Activated naive CD8-positive, alpha-beta T cell treated with anti-CD3 and anti-CD28 coated beads for 36 hours (primary cell): ENCODE results near the gene ZFP57. TPM values are rescaled to one million over a fixed set of nuclear protein-coding genes. Genes with fewer than 3 reads are reported as not detected.
A peak's percentile ranks its signal among the peaks of the same experiment; 100 is the strongest.

Experiments
- DNase-seq: peaks from one replicate; pipeline ENCODE4 v3.0.0; 2021
- H3K27ac Mint-ChIP-seq: one replicate; pipeline ENCODE4 v1.8.0; 2022; ENCODE audit warnings: mild to moderate bottlenecking, moderate library complexity, mixed read lengths
- H3K27me3 Mint-ChIP-seq: one replicate; pipeline ENCODE4 v1.8.0; 2022; ENCODE audit warnings: mild to moderate bottlenecking, mixed read lengths
- H3K36me3 Mint-ChIP-seq: one replicate; pipeline ENCODE4 v1.8.0; 2021; ENCODE audit warnings: mild to moderate bottlenecking, mixed read lengths
- H3K4me1 Mint-ChIP-seq: one replicate; pipeline ENCODE4 v1.8.0; 2021; ENCODE audit warnings: mixed read lengths
- H3K4me3 Mint-ChIP-seq: one replicate; pipeline ENCODE4 v1.8.0; 2022; ENCODE audit warnings: mild to moderate bottlenecking, moderate library complexity, mixed read lengths
- H3K9me3 Mint-ChIP-seq: one replicate; pipeline ENCODE4 v1.8.0; 2022; ENCODE audit warnings: mixed read lengths
- total RNA-seq, 2 experiments: library from RNA; stranded (reverse); gene quantifications; one replicate each; pipeline ENCODE4 v1.2.3, GENCODE V29; 2021

ZFP57 gene
- 10 to 100 TPM; 10.6 to 11.5 TPM for total RNA-seq

DNA sequence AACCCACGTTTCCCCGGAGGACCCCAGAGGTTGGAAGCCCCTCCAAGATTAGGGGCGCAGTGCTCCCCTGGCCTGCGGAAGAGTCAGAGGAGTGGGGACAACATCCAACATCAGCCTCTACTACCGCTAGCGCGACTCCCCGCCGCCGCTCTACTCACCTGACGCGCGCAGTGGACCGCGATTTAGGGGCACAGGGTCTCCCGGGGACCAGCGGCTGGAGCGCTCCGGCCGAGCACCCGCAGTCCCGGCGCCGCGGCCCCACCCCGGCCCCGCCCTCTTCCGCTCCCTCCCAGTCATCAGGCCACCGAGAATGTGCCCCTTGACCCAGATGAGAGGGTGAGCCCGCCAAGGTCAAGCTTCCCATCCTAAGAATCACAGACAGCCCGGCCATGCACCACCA is at the start of gene ZFP57:
ZFP57 (minus strand) TSS at position 249 of the 400 bp plus-strand sequence. CDS start 4,149 bp downstream, outside the sequence.
- H3K4me3 Mint-ChIP-seq: peak within 1 kb of the TSS; percentile 86
- H3K27me3 Mint-ChIP-seq: peaks cover 10% of the 10 kb centered on the region
- H3K27ac Mint-ChIP-seq: peak within 1 kb of the TSS; percentile 82
- peak; percentile 24 for DNase-seq
- H3K36me3 Mint-ChIP-seq: peaks cover 5% of the 10 kb centered on the region
- peaks cover 29% of the 10 kb centered on the region for H3K4me1 Mint-ChIP-seq
- H3K9me3 Mint-ChIP-seq: peaks cover 2% of the 10 kb centered on the region

DNA sequence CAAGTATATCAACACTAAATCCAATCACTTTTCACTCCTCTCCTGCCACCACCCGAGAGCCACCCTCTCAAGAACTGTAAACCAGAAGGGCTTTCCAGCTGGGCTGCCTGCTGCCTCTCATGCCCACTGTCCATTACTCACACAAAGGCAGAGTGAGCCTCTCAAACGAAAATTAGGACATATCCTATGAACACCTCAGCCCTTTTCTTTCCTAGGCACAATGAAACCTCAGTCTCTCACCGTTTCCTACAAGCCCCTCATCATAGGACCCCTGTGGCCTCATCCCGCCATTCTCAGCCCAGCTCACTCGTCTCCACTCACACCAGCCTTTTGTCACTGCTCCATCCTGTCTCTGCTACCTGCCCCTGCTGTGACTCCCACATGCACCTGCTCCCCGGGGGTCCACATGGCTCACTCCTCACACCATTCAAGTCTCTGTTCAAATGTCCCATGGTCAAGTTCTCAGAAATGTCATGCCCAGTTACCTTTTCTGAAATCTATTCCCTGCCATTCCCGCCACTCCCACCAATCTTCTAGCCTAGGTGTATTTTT is 49.7 kb upstream of the ZFP57 start:
- Mint-ChIP-seq H3K4me1 (peaks cover 53% of the 10 kb centered on the region), H3K27me3 (no peaks in the 10 kb centered on the region), H3K9me3 (no peaks in the 10 kb centered on the region), H3K36me3 (peaks cover 34% of the 10 kb centered on the region), H3K27ac (peak overlapping the region; percentile 50), H3K4me3 (no peak overlapping the region)
- DNase-seq: no peak

DNA sequence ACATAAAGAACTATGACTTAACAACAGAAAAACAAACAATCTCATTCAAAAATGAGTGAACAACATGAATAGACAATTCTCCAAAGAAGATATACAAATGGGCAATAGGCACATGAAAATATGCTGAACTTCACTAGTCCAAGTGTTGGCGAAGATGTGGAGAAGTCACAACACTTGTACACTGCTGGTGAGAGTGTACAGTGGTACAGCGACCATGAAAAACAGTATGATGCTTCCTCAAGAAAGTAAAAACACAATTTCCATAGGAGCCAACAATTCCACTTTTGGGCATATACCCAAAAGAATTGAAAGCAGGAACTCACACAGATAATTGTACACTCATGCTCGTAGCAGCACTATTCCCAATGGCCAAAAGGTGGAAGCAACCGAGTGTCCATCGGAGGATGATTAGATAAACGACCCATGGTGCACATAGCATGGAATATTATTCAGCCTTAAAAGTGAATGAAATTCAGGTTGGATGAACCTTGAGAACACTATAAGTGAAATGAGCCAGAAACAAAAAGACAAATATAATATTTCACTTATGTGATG is 48.9 kb upstream of the ZFP57 start:
- peaks cover 60% of the 10 kb centered on the region for H3K4me1 Mint-ChIP-seq
- H3K27me3 Mint-ChIP-seq: no peaks in the 10 kb centered on the region
- H3K9me3 Mint-ChIP-seq: no peaks in the 10 kb centered on the region
- no peak overlapping the region for H3K4me3 Mint-ChIP-seq
- DNase-seq: no peak
- peak overlapping the region; percentile 5 for H3K27ac Mint-ChIP-seq
- peaks cover 42% of the 10 kb centered on the region for H3K36me3 Mint-ChIP-seq

DNA sequence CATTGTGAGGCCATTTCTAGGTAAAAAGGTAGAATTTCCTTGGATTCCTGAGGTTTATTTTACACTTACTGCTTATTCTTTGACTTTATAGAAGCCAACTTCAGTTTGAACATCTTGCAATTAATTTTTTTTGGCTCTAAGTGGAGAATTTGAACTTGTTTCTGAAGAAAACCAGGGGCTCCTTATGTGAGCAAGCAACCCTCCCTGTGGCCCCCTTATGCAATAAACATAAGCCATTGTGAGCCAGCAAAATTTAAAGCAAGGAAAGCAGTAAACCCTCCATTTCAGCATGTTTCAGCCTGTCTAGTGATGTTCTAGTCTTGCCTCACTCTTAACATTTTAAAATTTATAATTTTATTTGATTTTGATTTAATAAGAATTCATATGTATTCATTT is 47.9 kb upstream of the ZFP57 start:
- H3K4me1 Mint-ChIP-seq: peaks cover 56% of the 10 kb centered on the region
- peaks cover 52% of the 10 kb centered on the region for H3K36me3 Mint-ChIP-seq
- H3K4me3 Mint-ChIP-seq: no peak overlapping the region
- no peaks in the 10 kb centered on the region for H3K9me3 Mint-ChIP-seq
- H3K27ac Mint-ChIP-seq: no peak overlapping the region
- H3K27me3 Mint-ChIP-seq: no peaks in the 10 kb centered on the region
- DNase-seq: no peak

DNA sequence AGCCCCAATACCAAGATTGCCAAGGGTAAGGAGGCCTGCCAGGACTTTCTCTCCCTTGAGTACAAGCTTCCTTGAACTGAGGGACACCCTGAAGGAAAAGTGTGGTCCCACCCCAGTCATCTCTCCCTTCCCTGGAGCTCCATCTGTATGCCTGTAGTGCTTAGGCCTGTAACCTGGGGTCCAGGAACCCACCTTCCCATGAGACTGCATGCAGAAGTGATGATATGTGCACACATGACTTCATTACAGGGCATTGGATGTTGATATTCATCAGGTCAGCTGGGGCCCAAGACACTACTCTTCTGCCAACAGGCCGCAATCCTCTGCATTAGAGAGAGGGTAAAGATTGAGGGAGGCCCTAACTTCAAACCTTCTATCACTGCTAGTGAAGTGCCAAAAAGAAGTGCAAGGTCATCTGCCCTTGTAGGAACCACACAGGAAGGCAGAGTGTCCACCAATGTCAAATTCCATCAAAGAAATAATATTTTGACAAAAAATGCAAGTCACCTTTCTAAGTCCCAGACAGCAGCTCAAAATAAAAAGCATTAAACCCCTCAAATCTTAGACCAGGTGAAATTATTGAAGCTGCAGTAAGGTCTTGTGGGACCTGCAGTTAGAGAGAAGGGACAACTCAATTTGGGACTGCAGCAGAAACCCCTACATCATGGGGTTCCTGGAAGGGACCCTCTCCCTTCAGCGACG is 47.4 kb upstream of the ZFP57 start:
- H3K9me3 Mint-ChIP-seq: no peaks in the 10 kb centered on the region
- peak overlapping the region; percentile 70 for H3K27ac Mint-ChIP-seq
- no peak for DNase-seq
- peaks cover 55% of the 10 kb centered on the region for H3K4me1 Mint-ChIP-seq
- H3K27me3 Mint-ChIP-seq: no peaks in the 10 kb centered on the region
- H3K4me3 Mint-ChIP-seq: no peak overlapping the region
- H3K36me3 Mint-ChIP-seq: peaks cover 53% of the 10 kb centered on the region

DNA sequence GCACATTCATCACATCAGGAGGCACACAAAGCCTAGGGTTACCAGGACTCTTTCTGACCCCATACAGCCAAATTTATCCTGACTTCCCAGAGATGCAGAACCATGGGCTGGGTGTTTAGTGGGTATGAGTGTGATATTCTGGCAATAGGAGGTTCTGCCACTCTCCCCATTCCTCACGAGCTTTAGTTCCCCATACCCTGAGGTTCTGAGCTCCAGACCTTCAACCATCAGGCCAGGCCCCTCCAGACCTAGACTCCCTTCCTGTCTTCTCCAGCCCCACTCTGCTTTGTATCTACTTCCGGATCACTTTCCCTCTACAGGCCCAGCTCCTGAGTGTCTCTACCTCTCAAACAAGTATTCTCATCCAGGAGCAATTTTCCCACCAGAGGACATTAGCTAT is 46.7 kb upstream of the ZFP57 start:
- DNase-seq: no peak
- no peaks in the 10 kb centered on the region for H3K9me3 Mint-ChIP-seq
- H3K27me3 Mint-ChIP-seq: no peaks in the 10 kb centered on the region

DNA sequence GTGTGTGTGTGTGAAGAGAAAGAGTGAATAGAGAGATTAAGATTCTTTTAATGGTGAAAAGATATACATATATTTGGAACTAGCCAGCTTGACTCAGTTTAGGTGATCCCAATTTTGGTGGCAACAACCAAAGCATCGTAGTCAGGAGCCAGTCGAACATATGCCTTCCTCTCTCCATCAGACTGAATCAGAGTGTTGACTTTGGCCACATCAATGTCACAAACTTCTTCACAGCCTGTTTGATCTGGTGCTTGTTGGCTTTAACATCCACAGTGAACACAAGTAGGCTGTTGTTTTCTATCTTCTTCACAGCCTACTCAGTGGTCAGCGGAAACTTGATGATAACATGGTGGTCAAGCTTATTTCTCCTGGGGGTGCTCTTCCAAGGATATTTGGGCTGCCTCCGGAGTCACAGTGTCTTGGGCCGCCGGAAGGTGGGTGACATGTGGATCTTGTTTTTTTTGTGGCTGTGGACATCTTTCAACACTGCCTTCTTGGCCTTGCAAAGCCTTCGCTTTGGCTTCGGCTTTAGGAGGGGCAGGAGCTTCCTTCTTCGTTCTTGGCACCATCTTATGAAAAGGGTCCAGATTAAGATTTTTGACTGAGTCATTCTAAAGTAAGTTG is 45.7 kb upstream of the ZFP57 start:
- Mint-ChIP-seq H3K27ac (peak overlapping the region; percentile 59), H3K4me3 (peak overlapping the region; percentile 94), H3K27me3 (no peaks in the 10 kb centered on the region), H3K36me3 (peaks cover 53% of the 10 kb centered on the region), H3K9me3 (no peaks in the 10 kb centered on the region), H3K4me1 (peaks cover 59% of the 10 kb centered on the region)
- no peak for DNase-seq

More for the DNA sequence above, 46.7 kb upstream of the ZFP57 start:
- Mint-ChIP-seq H3K27ac (peak overlapping the region; percentile 70), H3K36me3 (peaks cover 53% of the 10 kb centered on the region), H3K4me1 (peaks cover 55% of the 10 kb centered on the region), H3K4me3 (no peak overlapping the region)

DNA sequence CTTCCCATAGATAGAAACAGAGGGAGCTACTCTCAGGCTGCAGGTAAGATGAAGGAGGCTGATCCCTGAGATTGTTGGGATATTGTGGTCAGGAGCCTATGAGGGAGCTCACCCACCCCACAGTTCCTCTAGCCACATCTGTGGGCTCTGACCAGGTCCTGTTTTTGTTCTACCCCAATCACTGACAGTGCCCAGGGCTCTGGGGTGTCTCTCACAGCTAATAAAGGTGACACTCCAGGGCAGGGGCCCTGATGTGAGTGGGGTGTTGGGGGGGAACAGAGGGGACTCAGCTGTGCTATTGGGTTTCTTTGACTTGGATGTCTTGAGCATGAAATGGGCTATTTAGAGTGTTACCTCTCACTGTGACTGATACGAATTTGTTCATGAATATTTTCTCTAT is 45.0 kb upstream of the ZFP57 start:
- H3K9me3 Mint-ChIP-seq: no peaks in the 10 kb centered on the region
- peak overlapping the region; percentile 94 for H3K4me3 Mint-ChIP-seq
- H3K27ac Mint-ChIP-seq: peak overlapping the region; percentile 91
- H3K27me3 Mint-ChIP-seq: no peaks in the 10 kb centered on the region
- H3K4me1 Mint-ChIP-seq: peaks cover 60% of the 10 kb centered on the region
- no peak for DNase-seq
- H3K36me3 Mint-ChIP-seq: peaks cover 53% of the 10 kb centered on the region

DNA sequence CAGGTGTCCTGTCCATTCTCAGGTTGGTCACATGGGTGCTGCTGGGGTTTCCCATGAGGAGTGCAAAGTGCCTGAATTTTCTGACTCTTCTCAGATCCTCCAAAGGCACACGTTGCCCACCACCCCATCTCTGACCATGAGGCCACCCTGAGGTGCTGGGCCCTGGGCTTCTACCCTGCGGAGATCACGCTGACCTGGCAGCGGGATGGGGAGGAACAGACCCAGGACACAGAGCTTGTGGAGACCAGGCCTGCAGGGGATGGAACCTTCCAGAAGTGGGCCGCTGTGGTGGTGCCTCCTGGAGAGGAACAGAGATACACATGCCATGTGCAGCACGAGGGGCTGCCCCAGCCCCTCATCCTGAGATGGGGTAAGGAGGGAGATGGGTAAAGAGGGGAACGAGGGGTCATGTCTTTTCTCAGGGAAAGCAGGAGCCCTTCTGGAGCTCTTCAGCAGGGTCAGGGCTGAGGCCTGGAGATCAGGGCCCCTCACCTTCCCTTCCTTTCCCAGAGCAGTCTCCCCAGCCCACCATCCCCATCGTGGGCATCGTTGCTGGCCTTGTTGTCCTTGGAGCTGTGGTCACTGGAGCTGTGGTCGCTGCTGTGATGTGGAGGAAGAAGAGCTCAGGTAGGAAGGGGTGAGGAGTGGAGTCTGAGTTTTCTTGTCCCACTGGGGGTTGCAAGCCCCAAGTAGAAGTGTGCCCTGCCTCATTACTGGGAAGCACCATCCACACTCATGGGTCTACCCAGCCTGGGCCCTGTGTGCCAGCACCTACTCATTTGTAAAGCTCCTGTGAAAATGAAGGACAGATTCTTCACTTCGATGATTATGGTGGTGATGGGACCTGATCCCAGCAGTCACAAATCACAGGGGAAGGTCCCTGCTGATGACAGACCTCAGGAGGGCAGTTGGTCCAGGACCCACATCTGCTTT is 44.3 kb upstream of the ZFP57 start:
- H3K4me1 Mint-ChIP-seq: peaks cover 53% of the 10 kb centered on the region
- H3K36me3 Mint-ChIP-seq: peaks cover 51% of the 10 kb centered on the region
- H3K27me3 Mint-ChIP-seq: no peaks in the 10 kb centered on the region
- no peaks in the 10 kb centered on the region for H3K9me3 Mint-ChIP-seq
- peak overlapping the region; percentile 94 for H3K4me3 Mint-ChIP-seq
- H3K27ac Mint-ChIP-seq: peak overlapping the region; percentile 91
- no peak for DNase-seq

DNA sequence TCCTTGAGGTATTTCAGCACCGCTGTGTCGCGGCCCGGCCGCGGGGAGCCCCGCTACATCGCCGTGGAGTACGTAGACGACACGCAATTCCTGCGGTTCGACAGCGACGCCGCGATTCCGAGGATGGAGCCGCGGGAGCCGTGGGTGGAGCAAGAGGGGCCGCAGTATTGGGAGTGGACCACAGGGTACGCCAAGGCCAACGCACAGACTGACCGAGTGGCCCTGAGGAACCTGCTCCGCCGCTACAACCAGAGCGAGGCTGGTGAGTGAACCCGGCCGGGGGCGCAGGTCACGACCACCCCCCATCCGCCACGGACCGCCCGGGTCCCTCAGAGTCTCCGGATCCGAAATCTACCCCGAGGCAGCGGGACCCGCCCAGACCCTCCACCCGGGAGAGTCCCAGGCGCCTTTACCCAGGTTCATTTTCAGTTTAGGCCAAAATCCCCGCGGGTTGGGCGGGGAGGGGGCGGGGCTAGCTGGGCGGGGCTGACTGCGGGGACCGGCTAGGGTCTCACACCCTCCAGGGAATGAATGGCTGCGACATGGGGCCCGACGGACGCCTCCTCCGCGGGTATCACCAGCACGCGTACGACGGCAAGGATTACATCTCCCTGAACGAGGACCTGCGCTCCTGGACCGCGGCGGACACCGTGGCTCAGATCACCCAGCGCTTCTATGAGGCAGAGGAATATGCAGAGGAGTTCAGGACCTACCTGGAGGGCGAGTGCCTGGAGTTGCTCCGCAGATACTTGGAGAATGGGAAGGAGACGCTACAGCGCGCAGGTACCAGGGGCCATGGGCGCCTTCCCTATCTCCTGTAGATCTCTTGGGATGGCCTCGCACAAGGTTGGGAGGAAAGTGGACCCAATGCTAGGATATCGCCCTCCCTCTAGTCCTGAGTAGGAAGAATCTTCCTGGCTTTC is 43.0 kb upstream of the ZFP57 start:
- peaks cover 51% of the 10 kb centered on the region for H3K36me3 Mint-ChIP-seq
- H3K9me3 Mint-ChIP-seq: no peaks in the 10 kb centered on the region
- H3K4me3 Mint-ChIP-seq: peak overlapping the region; percentile 94
- DNase-seq: peak; percentile 80
- H3K4me1 Mint-ChIP-seq: peaks cover 49% of the 10 kb centered on the region
- peak overlapping the region; percentile 91 for H3K27ac Mint-ChIP-seq
- H3K27me3 Mint-ChIP-seq: no peaks in the 10 kb centered on the region

DNA sequence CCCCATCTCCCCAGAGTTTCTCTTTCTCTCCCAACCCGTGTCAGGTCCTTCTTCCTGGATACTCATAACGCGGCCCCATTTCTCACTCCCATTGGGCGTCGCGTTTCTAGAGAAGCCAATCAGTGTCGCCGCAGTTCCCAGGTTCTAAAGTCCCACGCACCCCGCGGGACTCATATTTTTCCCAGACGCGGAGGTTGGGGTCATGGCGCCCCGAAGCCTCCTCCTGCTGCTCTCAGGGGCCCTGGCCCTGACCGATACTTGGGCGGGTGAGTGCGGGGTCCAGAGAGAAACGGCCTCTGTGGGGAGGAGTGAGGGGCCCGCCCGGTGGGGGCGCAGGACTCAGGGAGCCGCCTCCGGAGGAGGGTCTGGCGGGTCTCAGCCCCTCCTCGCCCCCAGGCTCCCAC is 42.3 kb upstream of the ZFP57 start, which contains the start of gene HLA-F:
HLA-F (plus strand) TSS at position 173 of the 404 bp plus-strand sequence; CDS start at position 203, 30 bp downstream.
- H3K27me3 Mint-ChIP-seq: no peaks in the 10 kb centered on the region
- peaks cover 46% of the 10 kb centered on the region for H3K36me3 Mint-ChIP-seq

DNA sequence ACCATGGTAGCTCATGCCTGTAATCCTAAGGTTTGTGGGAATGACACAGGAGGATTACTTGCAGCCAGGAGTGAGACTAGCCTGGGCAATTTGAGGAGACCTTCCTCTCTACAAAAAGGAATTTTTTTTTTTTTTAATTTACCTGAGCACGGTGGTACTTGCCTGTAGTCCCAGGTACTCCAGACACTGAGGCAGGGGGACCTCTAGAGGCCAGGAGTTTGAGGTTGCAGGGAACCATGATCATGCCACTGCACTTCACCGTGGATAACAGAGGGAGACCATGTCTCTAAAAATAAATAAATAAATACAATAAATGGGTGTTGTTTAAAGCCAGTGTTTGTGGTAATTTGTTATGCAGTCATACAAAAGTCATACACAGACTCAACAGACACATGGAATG is 39.9 kb upstream of the ZFP57 start:
- H3K9me3 Mint-ChIP-seq: no peaks in the 10 kb centered on the region
- no peaks in the 10 kb centered on the region for H3K27me3 Mint-ChIP-seq
- peaks cover 24% of the 10 kb centered on the region for H3K4me1 Mint-ChIP-seq
- H3K36me3 Mint-ChIP-seq: peaks cover 22% of the 10 kb centered on the region
- no peak overlapping the region for H3K27ac Mint-ChIP-seq
- no peak overlapping the region for H3K4me3 Mint-ChIP-seq
- DNase-seq: no peak

More for the DNA sequence above, 42.3 kb upstream of the ZFP57 start, which contains the start of gene HLA-F:
- peak within 1 kb of the TSS; percentile 94 for H3K4me3 Mint-ChIP-seq
- H3K4me1 Mint-ChIP-seq: peaks cover 46% of the 10 kb centered on the region
- H3K27ac Mint-ChIP-seq: peak within 1 kb of the TSS; percentile 91
- H3K9me3 Mint-ChIP-seq: no peaks in the 10 kb centered on the region
- DNase-seq: peak; percentile 81

DNA sequence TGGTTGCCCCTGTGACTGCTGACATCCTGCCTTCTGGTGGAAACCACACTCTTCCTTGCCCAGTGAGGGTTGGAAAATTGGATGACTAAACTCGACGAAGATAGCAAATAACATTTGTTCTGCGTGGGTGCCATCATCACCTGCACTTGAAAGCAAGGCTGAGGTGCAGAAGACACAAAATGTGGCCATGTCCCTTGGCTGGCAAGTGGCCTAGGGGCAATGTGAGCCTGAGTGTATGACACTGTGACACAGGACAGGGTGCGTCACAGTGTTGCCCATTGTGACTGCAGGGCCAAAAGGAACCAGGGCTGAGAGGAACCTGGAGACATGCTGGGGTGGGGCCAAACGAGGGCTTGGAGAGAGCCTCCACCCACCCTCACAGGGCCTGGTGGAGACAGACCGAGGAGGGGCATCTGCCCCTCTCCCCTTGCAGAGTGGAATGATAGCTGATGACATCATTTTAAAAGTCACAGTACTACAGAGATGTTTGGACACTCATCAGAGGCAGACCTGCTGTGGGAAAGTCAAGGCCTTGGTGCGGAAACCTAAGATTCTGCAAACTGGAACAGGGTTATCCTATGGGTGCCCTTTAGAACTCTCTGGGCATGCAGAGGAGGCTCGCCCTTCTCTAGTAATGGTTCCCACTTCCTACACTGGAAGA is 29.5 kb upstream of the ZFP57 start:
- no peaks in the 10 kb centered on the region for H3K27me3 Mint-ChIP-seq
- H3K4me3 Mint-ChIP-seq: no peak overlapping the region
- DNase-seq: no peak
- H3K4me1 Mint-ChIP-seq: peaks cover 74% of the 10 kb centered on the region
- H3K27ac Mint-ChIP-seq: no peak overlapping the region
- H3K9me3 Mint-ChIP-seq: no peaks in the 10 kb centered on the region
- peaks cover 1% of the 10 kb centered on the region for H3K36me3 Mint-ChIP-seq
